ENCODE data around the gene ZFP1.
A peak's percentile ranks its signal among the peaks of the same experiment; 100 is the strongest.

The ZFP1 gene

GRCh38 chr16:75106351-75107274, 41.7 kb upstream of the ZFP1 start:
- Histone ChIP-seq H3K36me3 (ENCODE audit: control insufficient read depth in 2 of 2, insufficient read depth in 2 of 2, low read length in 2 of 2) (no peaks in the 10 kb centered on the region), H3K9me3 (ENCODE audit: control insufficient read depth in 2 of 2, low read length in 2 of 2) (no peaks in the 10 kb centered on the region), H3K27me3 (ENCODE audit: control insufficient read depth in 2 of 2, insufficient read depth in 2 of 2, low read length in 2 of 2) (no peaks in the 10 kb centered on the region), H3K27ac (ENCODE audit: low read depth in 2 of 2, low read length in 2 of 2) (peak overlapping the region in 1 of 2 donors; percentile 32), H3K4me3 (ENCODE audit: low read length in 2 of 2) (no peak overlapping the region), H3K4me1 (ENCODE audit: control insufficient read depth in 2 of 2, insufficient read depth in 2 of 2, low read length in 2 of 2) (peaks cover 35 to 45% of the 10 kb centered on the region in 2 donors), H3K9ac (ENCODE audit: low read depth in 1 of 2, low read length in 2 of 2) (no peak overlapping the region)

- H3K4me1 ChIP-seq (ENCODE audit: control insufficient read depth in 2 of 2, insufficient read depth in 2 of 2, low read length in 2 of 2) = peaks cover 38 to 45% of the 10 kb centered on the region in 2 donors
These were observed 40.8 kb upstream of the ZFP1 start for GRCh38 chr16:75107505-75107904.

GRCh38 chr16:75108792-75109731, 39.3 kb upstream of the ZFP1 start:
- H3K9ac ChIP-seq (ENCODE audit: low read depth in 1 of 2, low read length in 2 of 2) = peak overlapping the region in 1 of 2 donors; percentile 37
- H3K27me3 ChIP-seq (ENCODE audit: control insufficient read depth in 2 of 2, insufficient read depth in 2 of 2, low read length in 2 of 2) = no peaks in the 10 kb centered on the region
- no peaks in the 10 kb centered on the region for H3K9me3 ChIP-seq (ENCODE audit: control insufficient read depth in 2 of 2, low read length in 2 of 2)
- no peak overlapping the region for H3K4me3 ChIP-seq (ENCODE audit: low read length in 2 of 2)
- H3K36me3 ChIP-seq (ENCODE audit: control insufficient read depth in 2 of 2, insufficient read depth in 2 of 2, low read length in 2 of 2) = peaks cover 0 to 2% of the 10 kb centered on the region in 2 donors
- H3K27ac ChIP-seq (ENCODE audit: low read depth in 2 of 2, low read length in 2 of 2) = peak overlapping the region; percentile 52 to 73
- H3K4me1 ChIP-seq (ENCODE audit: control insufficient read depth in 2 of 2, insufficient read depth in 2 of 2, low read length in 2 of 2) = peaks cover 40 to 45% of the 10 kb centered on the region in 2 donors

More at GRCh38 chr16:75107505-75107904, 40.8 kb upstream of the ZFP1 start:
- Histone ChIP-seq H3K9ac (ENCODE audit: low read depth in 1 of 2, low read length in 2 of 2) (no peak overlapping the region), H3K27ac (ENCODE audit: low read depth in 2 of 2, low read length in 2 of 2) (no peak overlapping the region), H3K9me3 (ENCODE audit: control insufficient read depth in 2 of 2, low read length in 2 of 2) (no peaks in the 10 kb centered on the region), H3K4me3 (ENCODE audit: low read length in 2 of 2) (no peak overlapping the region), H3K27me3 (ENCODE audit: control insufficient read depth in 2 of 2, insufficient read depth in 2 of 2, low read length in 2 of 2) (no peaks in the 10 kb centered on the region), H3K36me3 (ENCODE audit: control insufficient read depth in 2 of 2, insufficient read depth in 2 of 2, low read length in 2 of 2) (no peaks in the 10 kb centered on the region)

- Histone ChIP-seq H3K4me1 (ENCODE audit: control insufficient read depth in 2 of 2, insufficient read depth in 2 of 2, low read length in 2 of 2) (peaks cover 40 to 42% of the 10 kb centered on the region in 2 donors), H3K4me3 (ENCODE audit: low read length in 2 of 2) (no peak overlapping the region), H3K27ac (ENCODE audit: low read depth in 2 of 2, low read length in 2 of 2) (peak overlapping the region; percentile 52 to 73), H3K36me3 (ENCODE audit: control insufficient read depth in 2 of 2, insufficient read depth in 2 of 2, low read length in 2 of 2) (peaks cover 0 to 3% of the 10 kb centered on the region in 2 donors), H3K27me3 (ENCODE audit: control insufficient read depth in 2 of 2, insufficient read depth in 2 of 2, low read length in 2 of 2) (no peaks in the 10 kb centered on the region), H3K9me3 (ENCODE audit: control insufficient read depth in 2 of 2, low read length in 2 of 2) (no peaks in the 10 kb centered on the region), H3K9ac (ENCODE audit: low read depth in 1 of 2, low read length in 2 of 2) (peak overlapping the region in 1 of 2 donors; percentile 0)
These were observed 38.5 kb upstream of the ZFP1 start for GRCh38 chr16:75109732-75110243.

GRCh38 chr16:75110637-75111513, 37.4 kb upstream of the ZFP1 start:
- Histone ChIP-seq H3K27ac (ENCODE audit: low read depth in 2 of 2, low read length in 2 of 2) (peak overlapping the region; percentile 32 to 73), H3K27me3 (ENCODE audit: control insufficient read depth in 2 of 2, insufficient read depth in 2 of 2, low read length in 2 of 2) (no peaks in the 10 kb centered on the region), H3K9me3 (ENCODE audit: control insufficient read depth in 2 of 2, low read length in 2 of 2) (no peaks in the 10 kb centered on the region), H3K4me3 (ENCODE audit: low read length in 2 of 2) (peak overlapping the region; percentile 0 to 55), H3K36me3 (ENCODE audit: control insufficient read depth in 2 of 2, insufficient read depth in 2 of 2, low read length in 2 of 2) (peaks cover 0 to 3% of the 10 kb centered on the region in 2 donors), H3K9ac (ENCODE audit: low read depth in 1 of 2, low read length in 2 of 2) (peak overlapping the region; percentile 9 to 43), H3K4me1 (ENCODE audit: control insufficient read depth in 2 of 2, insufficient read depth in 2 of 2, low read length in 2 of 2) (peaks cover 38 to 39% of the 10 kb centered on the region in 2 donors)

- H3K9ac ChIP-seq (ENCODE audit: low read depth in 1 of 2, low read length in 2 of 2) = peak overlapping the region in 1 of 2 donors; percentile 9
- H3K4me1 ChIP-seq (ENCODE audit: control insufficient read depth in 2 of 2, insufficient read depth in 2 of 2, low read length in 2 of 2) = peaks cover 36 to 41% of the 10 kb centered on the region in 2 donors
- no peaks in the 10 kb centered on the region for H3K27me3 ChIP-seq (ENCODE audit: control insufficient read depth in 2 of 2, insufficient read depth in 2 of 2, low read length in 2 of 2)
- no peaks in the 10 kb centered on the region for H3K9me3 ChIP-seq (ENCODE audit: control insufficient read depth in 2 of 2, low read length in 2 of 2)
- H3K27ac ChIP-seq (ENCODE audit: low read depth in 2 of 2, low read length in 2 of 2) = peak overlapping the region in 1 of 2 donors; percentile 13
- peaks cover 0 to 3% of the 10 kb centered on the region in 2 donors for H3K36me3 ChIP-seq (ENCODE audit: control insufficient read depth in 2 of 2, insufficient read depth in 2 of 2, low read length in 2 of 2)
- no peak overlapping the region for H3K4me3 ChIP-seq (ENCODE audit: low read length in 2 of 2)
These were observed 36.8 kb upstream of the ZFP1 start for GRCh38 chr16:75111514-75111940.

GRCh38 chr16:75111961-75112733, 36.2 kb upstream of the ZFP1 start:
- H3K4me1 ChIP-seq (ENCODE audit: control insufficient read depth in 2 of 2, insufficient read depth in 2 of 2, low read length in 2 of 2) = peaks cover 36 to 42% of the 10 kb centered on the region in 2 donors
- no peaks in the 10 kb centered on the region for H3K9me3 ChIP-seq (ENCODE audit: control insufficient read depth in 2 of 2, low read length in 2 of 2)
- H3K4me3 ChIP-seq (ENCODE audit: low read length in 2 of 2) = no peak overlapping the region
- H3K27ac ChIP-seq (ENCODE audit: low read depth in 2 of 2, low read length in 2 of 2) = peak overlapping the region in 1 of 2 donors; percentile 13
- H3K9ac ChIP-seq (ENCODE audit: low read depth in 1 of 2, low read length in 2 of 2) = no peak overlapping the region
- H3K27me3 ChIP-seq (ENCODE audit: control insufficient read depth in 2 of 2, insufficient read depth in 2 of 2, low read length in 2 of 2) = no peaks in the 10 kb centered on the region
- H3K36me3 ChIP-seq (ENCODE audit: control insufficient read depth in 2 of 2, insufficient read depth in 2 of 2, low read length in 2 of 2) = peaks cover 0 to 3% of the 10 kb centered on the region in 2 donors

- Histone ChIP-seq H3K27me3 (ENCODE audit: control insufficient read depth in 2 of 2, insufficient read depth in 2 of 2, low read length in 2 of 2) (no peaks in the 10 kb centered on the region), H3K9me3 (ENCODE audit: control insufficient read depth in 2 of 2, low read length in 2 of 2) (no peaks in the 10 kb centered on the region), H3K4me3 (ENCODE audit: low read length in 2 of 2) (no peak overlapping the region), H3K36me3 (ENCODE audit: control insufficient read depth in 2 of 2, insufficient read depth in 2 of 2, low read length in 2 of 2) (peaks cover 0 to 3% of the 10 kb centered on the region in 2 donors), H3K9ac (ENCODE audit: low read depth in 1 of 2, low read length in 2 of 2) (no peak overlapping the region), H3K27ac (ENCODE audit: low read depth in 2 of 2, low read length in 2 of 2) (no peak overlapping the region), H3K4me1 (ENCODE audit: control insufficient read depth in 2 of 2, insufficient read depth in 2 of 2, low read length in 2 of 2) (peaks cover 36 to 42% of the 10 kb centered on the region in 2 donors)
These were observed 35.4 kb upstream of the ZFP1 start for GRCh38 chr16:75112734-75113491.

Data from mucosa of rectum (tissue), 2 donors.